ENCODE data around the gene ANK3.

The ANK3 gene

GRCh38 chr10:60021361-60021760, 368.3 kb downstream of the ANK3 start:
- DNase-seq = no peak

- no peak for DNase-seq
Measured at GRCh38 chr10:60016794-60017193, 372.9 kb downstream of the ANK3 start.

GRCh38 chr10:60009710-60010383, 379.8 kb downstream of the ANK3 start:
- DNase-seq = no peak

GRCh38 chr10:60009276-60009675, 380.4 kb downstream of the ANK3 start:
- DNase-seq = no peak

- no peak for DNase-seq
Measured at GRCh38 chr10:60008816-60009215, 380.9 kb downstream of the ANK3 start.

- no peak for DNase-seq
Measured at GRCh38 chr10:60006062-60006461, 383.6 kb downstream of the ANK3 start.

- no peak for DNase-seq
Measured at GRCh38 chr10:60003651-60004523, 385.8 kb downstream of the ANK3 start.

- DNase-seq = no peak
Measured at GRCh38 chr10:60000747-60001146, 388.9 kb downstream of the ANK3 start.

GRCh38 chr10:59997827-59998525, 391.7 kb downstream of the ANK3 start:
- no peak for DNase-seq

- no peak for DNase-seq
Measured at GRCh38 chr10:59995862-59996261, 393.8 kb downstream of the ANK3 start.

- DNase-seq = no peak
Measured at GRCh38 chr10:59993931-59994330, 395.7 kb downstream of the ANK3 start.

- no peak for DNase-seq
Measured at GRCh38 chr10:59991661-59992060, 398.0 kb downstream of the ANK3 start.

- no peak for DNase-seq
Measured at GRCh38 chr10:59991117-59991516, 398.6 kb downstream of the ANK3 start.

- no peak for DNase-seq
Measured at GRCh38 chr10:59985639-59986038, 404.0 kb downstream of the ANK3 start.

- DNase-seq = no peak
Measured at GRCh38 chr10:59984415-59984814, 405.3 kb downstream of the ANK3 start.

- no peak for DNase-seq
Measured at GRCh38 chr10:59980356-59980755, 409.3 kb downstream of the ANK3 start.

- no peak for DNase-seq
Measured at GRCh38 chr10:59977486-59977885, 412.2 kb downstream of the ANK3 start.

GRCh38 chr10:59976909-59977308, 412.8 kb downstream of the ANK3 start:
- DNase-seq = no peak
